ENCODE data around the gene GPR32. TPM values are rescaled to one million over a fixed set of nuclear protein-coding genes. Genes with fewer than 3 reads are reported as not detected.

The GPR32 gene
- total RNA-seq, 6 experiments from 2014 or later = not detected

- intact Hi-C loops (cut with DNase I) = no loop called here
- Histone ChIP-seq H3K4me3 (no peak overlapping the region), H3K9me3 (no peaks in the 10 kb centered on the region), H3K36me3 (peaks cover 0 to 17% (median 5%) of the 10 kb centered on the region in 4 donors), H3K27ac (no peak overlapping the region), H3K27me3 (no peaks in the 10 kb centered on the region), H3K4me1 (no peaks in the 10 kb centered on the region)
- ATAC-seq (no peak), DNase-seq (no peak)
- TF ChIP-seq POLR2A (IDR thresholded peaks at IDR 0.05) (no peak), CTCF (IDR thresholded peaks at IDR 0.05) (no peak)
- WGBS (ENCODE audit: insufficient coverage, low coverage, low lambda C conversion rate, missing lambda C conversion rate) = 100% methylated on average over 2 of the region's 8 CpGs
Measured at GRCh38 chr19:50796634-50797428, 26.6 kb downstream of the GPR32 start.

GRCh38 chr19:50797429-50797780 lies 27.1 kb downstream of the GPR32 start:
- no peak overlapping the region for H3K27ac ChIP-seq
- ATAC-seq = no peak
- no peaks in the 10 kb centered on the region for H3K9me3 ChIP-seq
- H3K36me3 ChIP-seq = peaks cover 0 to 21% (median 5%) of the 10 kb centered on the region in 4 donors
- TF ChIP-seq POLR2A (IDR thresholded peaks at IDR 0.05) (no peak), CTCF (IDR thresholded peaks at IDR 0.05) (no peak)
- H3K27me3 ChIP-seq = no peaks in the 10 kb centered on the region
- WGBS (ENCODE audit: insufficient coverage, low coverage, low lambda C conversion rate, missing lambda C conversion rate) = 71% methylated on average over 7 of the region's 7 CpGs
- H3K4me3 ChIP-seq = no peak overlapping the region
- no peak for DNase-seq
- no peaks in the 10 kb centered on the region for H3K4me1 ChIP-seq
- intact Hi-C loops (cut with DNase I) = no loop called here

GRCh38 chr19:50797781-50798658 lies 27.8 kb downstream of the GPR32 start:
- Histone ChIP-seq H3K27me3 (no peaks in the 10 kb centered on the region), H3K4me1 (peaks cover 0 to 4% (median 0%) of the 10 kb centered on the region in 4 donors), H3K27ac (no peak overlapping the region), H3K9me3 (no peaks in the 10 kb centered on the region), H3K4me3 (no peak overlapping the region), H3K36me3 (peaks cover 0 to 21% (median 5%) of the 10 kb centered on the region in 4 donors)
- ATAC-seq (no peak), DNase-seq (no peak)
- TF ChIP-seq CTCF (IDR thresholded peaks at IDR 0.05) (no peak), POLR2A (IDR thresholded peaks at IDR 0.05) (no peak)
- intact Hi-C loops (cut with DNase I) = no loop called here
- 40% methylated on average over 1 of the region's 18 CpGs for WGBS (ENCODE audit: insufficient coverage, low coverage, low lambda C conversion rate, missing lambda C conversion rate)

GRCh38 chr19:50798659-50799546 lies 28.6 kb downstream of the GPR32 start:
- H3K27ac ChIP-seq = no peak overlapping the region
- no peak for DNase-seq
- TF ChIP-seq CTCF (IDR thresholded peaks at IDR 0.05) (no peak), POLR2A (IDR thresholded peaks at IDR 0.05) (no peak)
- H3K27me3 ChIP-seq = no peaks in the 10 kb centered on the region
- no peaks in the 10 kb centered on the region for H3K9me3 ChIP-seq
- no CpG with 5 or more reads among the region's 21 CpGs for WGBS (ENCODE audit: insufficient coverage, low coverage, low lambda C conversion rate, missing lambda C conversion rate)
- intact Hi-C loops (cut with DNase I) = no loop called here
- no peak overlapping the region for H3K4me3 ChIP-seq
- peaks cover 0 to 21% (median 5%) of the 10 kb centered on the region in 4 donors for H3K36me3 ChIP-seq
- no peak for ATAC-seq
- peaks cover 0 to 12% (median 0%) of the 10 kb centered on the region in 4 donors for H3K4me1 ChIP-seq

All from right lobe of liver (tissue), 6 donors.